ENCODE data around the gene MSRB1. TPM values are rescaled to one million over a fixed set of nuclear protein-coding genes. Genes with fewer than 3 reads are reported as not detected.

Gene MSRB1
- total RNA-seq, 2 experiments from 2014 or later, result 12.0 to 12.5 TPM

GRCh38 chr16:1911467-1912214 is 31.4 kb downstream of the MSRB1 start:
- H3K36me3 Mint-ChIP-seq, result no peaks in the 10 kb centered on the region
- H3K27me3 Mint-ChIP-seq, result peaks cover 25% of the 10 kb centered on the region
- no peak overlapping the region for H3K4me3 Mint-ChIP-seq
- H3K9me3 Mint-ChIP-seq, result no peaks in the 10 kb centered on the region
- DNase-seq, result no peak
- no peak overlapping the region for H3K27ac Mint-ChIP-seq
- no peak for ATAC-seq (ENCODE audit: low read depth)
- POLR2A ChIA-PET, result no interaction called here
- peaks cover 2% of the 10 kb centered on the region for H3K4me1 Mint-ChIP-seq

DNA sequence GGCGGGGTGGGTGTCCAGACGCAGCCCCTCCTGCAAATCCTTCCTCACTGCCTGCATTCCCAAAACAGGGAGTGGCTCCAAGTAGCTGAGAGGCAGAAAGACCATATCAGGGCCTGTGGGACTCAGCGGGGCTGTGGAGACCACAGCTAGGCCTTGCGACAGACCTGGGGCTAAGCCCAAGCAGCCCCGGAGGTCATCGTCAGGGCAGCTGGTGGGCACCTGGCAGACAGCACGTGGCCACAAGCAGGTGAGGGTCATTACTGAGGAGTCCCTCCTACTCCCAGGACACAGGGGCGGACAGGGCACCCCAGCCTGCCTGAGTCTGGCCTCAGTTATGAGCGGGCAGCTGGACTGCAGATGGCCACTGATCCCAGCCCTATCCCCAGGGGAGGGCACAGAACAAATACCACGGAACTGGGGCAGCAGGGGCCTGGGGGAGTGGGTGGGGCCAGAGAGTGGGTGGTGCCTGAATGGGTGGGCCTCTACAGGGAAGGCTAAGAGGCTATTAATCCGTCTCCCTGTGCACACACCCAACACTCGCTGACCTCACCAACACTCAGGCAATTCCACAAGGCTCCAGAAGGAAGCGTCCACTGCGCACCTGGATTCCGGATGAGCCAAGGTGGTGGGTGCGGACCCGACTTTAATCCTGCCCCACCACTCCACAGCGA is 33.3 kb downstream of the MSRB1 start:
- Mint-ChIP-seq H3K36me3 (no peaks in the 10 kb centered on the region), H3K9me3 (no peaks in the 10 kb centered on the region), H3K4me3 (no peak overlapping the region), H3K4me1 (peaks cover 2% of the 10 kb centered on the region), H3K27ac (no peak overlapping the region), H3K27me3 (peaks cover 9% of the 10 kb centered on the region)
- no peak for ATAC-seq (ENCODE audit: low read depth)
- DNase-seq, result no peak
- POLR2A ChIA-PET, result interaction anchor here (1.2 to 1.8 kb wide), 2 partner anchors 34 to 55 kb away, joined by 3 to 4 read pairs; partner anchors contain the start of genes MSRB1 and RPS2

DNA sequence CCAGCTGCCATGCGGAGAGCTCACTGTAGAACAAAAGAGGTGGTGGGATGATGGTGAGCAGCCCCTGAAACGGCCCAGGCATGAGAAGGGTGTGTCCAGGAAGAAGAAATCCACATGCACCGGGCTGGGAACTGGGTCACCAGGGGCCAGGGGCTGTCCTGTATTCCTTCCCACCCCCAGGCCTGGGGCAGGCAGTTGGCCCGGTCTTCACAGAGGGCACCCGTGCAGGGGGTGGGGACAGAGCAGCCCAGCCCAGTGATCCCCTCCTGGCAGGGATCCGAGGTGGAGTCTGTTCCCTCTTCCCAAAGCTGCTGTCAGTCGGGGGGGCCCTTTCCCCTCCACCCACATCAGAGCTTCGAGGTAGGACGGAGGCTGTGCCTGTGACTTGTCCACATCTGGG is 34.0 kb downstream of the MSRB1 start:
- no peak overlapping the region for H3K27ac Mint-ChIP-seq
- H3K27me3 Mint-ChIP-seq, result peaks cover 6% of the 10 kb centered on the region
- no peaks in the 10 kb centered on the region for H3K9me3 Mint-ChIP-seq

GRCh38 chr16:1908184-1908583 is 34.8 kb downstream of the MSRB1 start:
- no peaks in the 10 kb centered on the region for H3K9me3 Mint-ChIP-seq
- H3K27ac Mint-ChIP-seq, result no peak overlapping the region
- H3K36me3 Mint-ChIP-seq, result no peaks in the 10 kb centered on the region
- H3K4me3 Mint-ChIP-seq, result no peak overlapping the region
- peaks cover 2% of the 10 kb centered on the region for H3K4me1 Mint-ChIP-seq
- POLR2A ChIA-PET, result interaction anchor here (1.8 kb wide), 1 partner anchor 35 kb away, joined by 4 read pairs; the partner anchor contains the start of gene MSRB1
- DNase-seq (no peak), ATAC-seq (ENCODE audit: low read depth) (no peak)
- H3K27me3 Mint-ChIP-seq, result peaks cover 6% of the 10 kb centered on the region

More for the DNA sequence above, 34.0 kb downstream of the MSRB1 start:
- POLR2A ChIA-PET, result interaction anchor here (1.2 to 1.8 kb wide), 2 partner anchors 35 to 55 kb away, joined by 3 to 4 read pairs; partner anchors contain the start of genes MSRB1 and RPS2
- DNase-seq (no peak), ATAC-seq (ENCODE audit: low read depth) (no peak)
- H3K4me1 Mint-ChIP-seq, result peaks cover 2% of the 10 kb centered on the region
- H3K4me3 Mint-ChIP-seq, result no peak overlapping the region
- no peaks in the 10 kb centered on the region for H3K36me3 Mint-ChIP-seq

DNA sequence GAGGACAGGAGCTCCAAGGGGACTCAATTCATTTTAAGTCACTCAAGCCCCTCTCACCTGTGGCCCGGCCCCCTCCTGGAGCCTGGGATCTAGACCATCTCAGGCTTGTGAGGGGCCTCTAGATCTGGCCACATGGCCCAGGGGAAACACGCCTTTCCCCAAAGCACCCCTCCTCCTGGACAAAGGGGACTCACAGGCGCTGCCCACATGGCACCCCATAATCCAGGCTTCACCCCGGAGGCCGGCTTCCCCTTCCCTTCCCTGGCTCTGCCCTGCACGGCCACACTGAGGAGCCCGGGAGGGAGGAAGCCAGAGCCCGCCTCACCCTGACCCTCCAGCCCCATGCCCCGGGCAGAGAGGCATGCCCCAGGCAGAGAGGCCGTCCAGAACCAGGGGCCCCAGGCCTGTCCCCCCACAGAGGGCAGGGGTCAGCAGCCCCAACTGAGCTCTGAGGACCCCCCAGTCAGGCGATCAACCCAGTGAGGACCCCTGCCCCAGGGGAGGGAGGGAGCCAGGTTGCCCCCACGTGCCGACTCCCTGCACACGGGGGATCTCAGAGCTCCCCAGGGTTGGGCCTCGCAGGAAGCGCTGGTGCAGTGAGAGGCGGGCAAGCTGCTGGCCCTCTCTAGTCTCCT is 35.7 kb downstream of the MSRB1 start:
- POLR2A ChIA-PET, result no interaction called here
- H3K27ac Mint-ChIP-seq, result no peak overlapping the region
- no peaks in the 10 kb centered on the region for H3K9me3 Mint-ChIP-seq
- H3K4me1 Mint-ChIP-seq, result peaks cover 2% of the 10 kb centered on the region
- ATAC-seq (ENCODE audit: low read depth) (no peak), DNase-seq (no peak)
- no peak overlapping the region for H3K4me3 Mint-ChIP-seq
- no peaks in the 10 kb centered on the region for H3K36me3 Mint-ChIP-seq
- peaks cover 6% of the 10 kb centered on the region for H3K27me3 Mint-ChIP-seq

DNA sequence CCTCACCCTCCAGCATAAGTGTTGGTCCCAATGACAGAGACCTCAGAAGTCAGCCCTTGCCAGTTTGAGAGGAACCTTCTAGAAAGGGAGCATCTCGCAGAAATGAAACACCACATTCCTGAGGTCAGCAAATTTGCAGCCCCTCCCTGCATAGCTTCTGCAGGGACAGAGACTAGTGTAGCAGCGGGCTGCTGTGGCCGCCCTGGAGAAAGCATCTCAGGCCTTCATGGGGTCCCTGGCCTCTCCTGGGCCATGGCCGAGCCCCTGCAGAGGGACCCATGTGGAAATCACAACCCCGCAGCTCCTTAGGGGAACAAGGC is 36.2 kb downstream of the MSRB1 start:
- H3K9me3 Mint-ChIP-seq, result no peaks in the 10 kb centered on the region
- ATAC-seq (ENCODE audit: low read depth) (no peak), DNase-seq (no peak)
- no peaks in the 10 kb centered on the region for H3K36me3 Mint-ChIP-seq
- H3K4me3 Mint-ChIP-seq, result no peak overlapping the region
- H3K4me1 Mint-ChIP-seq, result peaks cover 2% of the 10 kb centered on the region
- no peak overlapping the region for H3K27ac Mint-ChIP-seq
- peaks cover 6% of the 10 kb centered on the region for H3K27me3 Mint-ChIP-seq
- POLR2A ChIA-PET, result no interaction called here

GRCh38 chr16:1906055-1906845 is 36.7 kb downstream of the MSRB1 start:
- ATAC-seq (ENCODE audit: low read depth) (no peak), DNase-seq (no peak)
- no peaks in the 10 kb centered on the region for H3K9me3 Mint-ChIP-seq
- no peaks in the 10 kb centered on the region for H3K36me3 Mint-ChIP-seq
- POLR2A ChIA-PET, result no interaction called here
- peaks cover 6% of the 10 kb centered on the region for H3K27me3 Mint-ChIP-seq
- H3K4me1 Mint-ChIP-seq, result peaks cover 2% of the 10 kb centered on the region
- no peak overlapping the region for H3K4me3 Mint-ChIP-seq
- no peak overlapping the region for H3K27ac Mint-ChIP-seq

DNA sequence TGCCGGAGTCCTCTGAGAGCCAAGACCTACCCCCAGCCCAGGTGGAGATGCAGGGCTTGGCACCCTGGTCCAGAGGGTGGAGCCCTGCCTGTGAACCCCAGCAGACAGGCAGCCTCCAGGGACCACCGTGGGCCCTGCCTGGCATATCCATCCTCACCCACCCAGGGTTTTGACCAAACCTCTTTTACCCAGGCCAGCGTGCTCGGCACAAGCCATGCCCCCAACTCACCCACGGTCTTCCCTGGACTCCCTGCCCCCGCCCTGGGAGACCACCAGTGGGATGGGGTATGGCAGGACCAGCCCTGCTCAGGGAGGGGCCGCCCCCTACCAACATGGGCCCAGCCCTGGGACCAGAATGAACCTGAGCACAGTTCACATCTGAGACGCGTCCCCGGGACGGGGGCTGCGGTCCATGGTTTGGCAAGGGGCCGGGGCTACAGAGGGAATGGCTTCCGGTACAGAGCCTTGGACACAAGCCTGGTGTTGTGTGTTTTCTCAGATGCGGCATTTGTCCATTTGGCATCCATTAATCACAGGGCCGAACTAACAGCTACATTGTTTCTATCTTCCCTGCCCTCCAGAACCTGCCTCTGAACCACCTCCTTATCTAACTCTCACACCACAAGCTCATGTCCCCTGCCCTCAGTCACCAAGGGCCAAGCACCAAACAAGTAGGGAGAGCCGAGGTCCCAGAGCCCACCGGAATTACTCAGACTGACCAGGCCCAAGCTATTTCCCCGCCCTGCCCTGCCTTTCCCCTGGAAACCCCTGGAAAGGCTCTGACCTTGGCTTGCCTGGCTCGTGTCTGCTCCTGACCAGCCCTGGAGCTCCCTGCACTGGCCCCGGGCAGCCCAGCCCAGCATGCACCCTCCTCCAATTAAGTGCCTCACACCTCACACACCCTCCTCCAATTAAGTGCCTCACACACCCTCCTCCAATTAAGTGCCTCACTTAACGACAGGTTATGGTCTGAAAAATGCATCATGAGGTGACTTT is 38.9 kb downstream of the MSRB1 start:
- H3K4me3 Mint-ChIP-seq, result no peak overlapping the region
- H3K9me3 Mint-ChIP-seq, result no peaks in the 10 kb centered on the region
- H3K36me3 Mint-ChIP-seq, result no peaks in the 10 kb centered on the region
- H3K27ac Mint-ChIP-seq, result no peak overlapping the region
- ATAC-seq (ENCODE audit: low read depth), result no peak
- POLR2A ChIA-PET, result no interaction called here
- peaks cover 6% of the 10 kb centered on the region for H3K27me3 Mint-ChIP-seq
- H3K4me1 Mint-ChIP-seq, result peaks cover 2% of the 10 kb centered on the region
- DNase-seq, result no peak

GRCh38 chr16:1903220-1903574 is 39.8 kb downstream of the MSRB1 start:
- ATAC-seq (ENCODE audit: low read depth) (no peak), DNase-seq (no peak)
- POLR2A ChIA-PET, result no interaction called here
- Mint-ChIP-seq H3K4me3 (no peak overlapping the region), H3K9me3 (no peaks in the 10 kb centered on the region), H3K4me1 (no peaks in the 10 kb centered on the region), H3K27me3 (peaks cover 3% of the 10 kb centered on the region), H3K27ac (no peak overlapping the region), H3K36me3 (no peaks in the 10 kb centered on the region)

GRCh38 chr16:1902547-1903219 is 40.3 kb downstream of the MSRB1 start:
- Mint-ChIP-seq H3K36me3 (no peaks in the 10 kb centered on the region), H3K9me3 (no peaks in the 10 kb centered on the region), H3K4me3 (no peak overlapping the region), H3K27me3 (peaks cover 5% of the 10 kb centered on the region), H3K27ac (no peak overlapping the region), H3K4me1 (no peaks in the 10 kb centered on the region)
- DNase-seq, result no peak
- POLR2A ChIA-PET, result no interaction called here
- no peak for ATAC-seq (ENCODE audit: low read depth)

- H3K27ac Mint-ChIP-seq, result no peak overlapping the region
- H3K27me3 Mint-ChIP-seq, result peaks cover 5% of the 10 kb centered on the region
- ATAC-seq (ENCODE audit: low read depth), result no peak
- POLR2A ChIA-PET, result no interaction called here
- no peaks in the 10 kb centered on the region for H3K9me3 Mint-ChIP-seq
- no peaks in the 10 kb centered on the region for H3K4me1 Mint-ChIP-seq
- no peak for DNase-seq
- H3K36me3 Mint-ChIP-seq, result no peaks in the 10 kb centered on the region
- no peak overlapping the region for H3K4me3 Mint-ChIP-seq
Measured at GRCh38 chr16:1900452-1900774, 42.6 kb downstream of the MSRB1 start.

GRCh38 chr16:1899641-1900451 is 43.2 kb downstream of the MSRB1 start:
- H3K9me3 Mint-ChIP-seq, result no peaks in the 10 kb centered on the region
- no peak overlapping the region for H3K4me3 Mint-ChIP-seq
- H3K36me3 Mint-ChIP-seq, result no peaks in the 10 kb centered on the region
- peaks cover 5% of the 10 kb centered on the region for H3K27me3 Mint-ChIP-seq
- no peak for ATAC-seq (ENCODE audit: low read depth)
- no peaks in the 10 kb centered on the region for H3K4me1 Mint-ChIP-seq
- no peak for DNase-seq
- no peak overlapping the region for H3K27ac Mint-ChIP-seq
- POLR2A ChIA-PET, result no interaction called here
